Smooth muscle cell (in vitro differentiated cells): ENCODE data around the gene CHRM4. TPM values are rescaled to one million over a fixed set of nuclear protein-coding genes. Genes with fewer than 3 reads are reported as not detected.

ENCODE experiments used
- DNase-seq: peaks from one replicate; lab custom pipeline; 2025; ENCODE audit not compliant: unreplicated experiment; lab: John Stamatoyannopoulos, UW
- H2AFZ ChIP-seq: fragments of 200-600 bp; sonication (generic); 2 replicates; pipeline ENCODE4 v1.6.0; 2016; ENCODE audit warnings: antibody characterized with exemption, low read depth, mild to moderate bottlenecking
- H3F3A ChIP-seq: fragments of 200-600 bp; sonication (generic); 2 replicates; pipeline ENCODE4 v1.6.0; 2017; ENCODE audit warnings: antibody characterized with exemption, low read depth
- H3K27ac ChIP-seq: fragments of 200-600 bp; sonication (generic); 2 replicates; pipeline ENCODE4 v1.5.1; 2016; ENCODE audit warnings: low read depth, mild to moderate bottlenecking
- H3K27me3 ChIP-seq: fragments of 200-600 bp; sonication (generic); 2 replicates; pipeline ENCODE4 v1.6.1; 2016; ENCODE audit warnings: low read depth, mild to moderate bottlenecking
- H3K36me3 ChIP-seq: fragments of 200-600 bp; sonication (generic); 2 replicates; pipeline ENCODE4 v1.5.1; 2016; ENCODE audit warnings: low read depth
- H3K4me1 ChIP-seq: fragments of 200-600 bp; sonication (generic); 2 replicates; pipeline ENCODE4 v1.5.1; 2016; ENCODE audit warnings: low read depth
- H3K4me2 ChIP-seq: fragments of 200-600 bp; sonication (generic); 2 replicates; pipeline ENCODE4 v1.6.0; 2016; ENCODE audit warnings: mild to moderate bottlenecking
- H3K4me3 ChIP-seq: fragments of 200-600 bp; sonication (generic); 2 replicates; pipeline ENCODE4 v1.5.1; 2016; ENCODE audit warnings: mild to moderate bottlenecking
- H3K79me2 ChIP-seq: fragments of 200-600 bp; sonication (generic); 2 replicates; pipeline ENCODE4 v1.6.0; 2016; ENCODE audit warnings: low read depth, mild to moderate bottlenecking
- H3K9ac ChIP-seq: fragments of 200-600 bp; sonication (generic); 2 replicates; pipeline ENCODE4 v1.6.0; 2016; ENCODE audit warnings: low read depth
- H3K9me3 ChIP-seq: fragments of 200-600 bp; sonication (generic); replicated peaks from 2 replicates; pipeline ENCODE4 v1.5.1; 2016; ENCODE audit warnings: low read depth
- H4K20me1 ChIP-seq: fragments of 200-600 bp; sonication (generic); 2 replicates; pipeline ENCODE4 v1.6.0; 2016; ENCODE audit warnings: low read depth
- WGBS: methylation state at CpG from one replicate; pipeline ENCODE4 v1.1.7; 2016; ENCODE audit warnings: low lambda C conversion rate; 5-methylcytosine and 5-hydroxymethylcytosine counted together
- polyA plus RNA-seq: library from polyadenylated mRNA; unstranded; fragments of >200 nt; fragmentation: Nextera tagmentation; extraction: Ambion mirVana; gene quantifications from 2 replicates; pipeline ENCODE4 v1.2.1, GENCODE V29; 2016
- total RNA-seq: library from RNA; depleted of rRNA; stranded (reverse); fragments of >200 nt; gene quantifications from 2 replicates; pipeline ENCODE4 v1.2.3, GENCODE V29; 2014
- TF ChIP-seq, protein P1 (sequence below): fragments of 200-600 bp; sonication (generic); IDR thresholded peaks from 2 replicates; pipeline ENCODE4 v1.5.1; 2017; ENCODE audit warnings: borderline replicate concordance, mild to moderate bottlenecking, antibody characterized with exemption; ENCODE audit not compliant: insufficient read depth, poor library complexity, severe bottlenecking

CHRM4 gene
- total and polyA plus RNA-seq, 2 experiments from 2014 or later: 4.7 to 20.0 TPM

DNA sequence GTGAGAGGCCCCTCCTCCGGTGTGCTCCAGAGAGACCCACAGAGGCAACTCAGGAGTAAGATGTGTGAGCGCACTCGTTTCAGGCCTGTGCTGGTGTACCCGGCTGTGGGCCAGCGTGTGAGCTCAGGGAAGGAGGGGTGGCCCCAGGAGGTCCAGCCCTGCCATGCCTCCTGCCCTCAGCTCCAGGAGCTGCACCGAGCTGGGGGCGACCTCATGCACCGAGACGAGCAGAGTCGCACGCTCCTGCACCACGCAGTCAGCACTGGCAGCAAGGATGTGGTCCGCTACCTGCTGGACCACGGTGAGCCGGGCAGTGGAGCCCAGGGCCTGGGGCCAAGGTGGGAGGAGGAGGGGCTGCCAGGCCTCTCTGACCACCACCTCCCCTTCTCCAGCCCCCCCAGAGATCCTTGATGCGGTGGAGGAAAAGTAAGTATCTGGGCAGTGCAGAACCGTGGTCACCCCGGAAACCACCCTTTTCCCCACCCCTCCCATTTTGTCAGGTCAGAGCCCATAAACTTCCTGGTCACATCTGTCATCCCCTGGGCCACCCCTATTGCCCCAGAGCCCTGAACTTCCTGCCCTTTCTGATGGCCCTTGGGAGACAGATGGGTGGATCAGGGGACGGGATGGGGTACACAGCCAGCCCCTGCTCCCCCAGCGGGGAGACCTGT lies 12.6 kb downstream of the CHRM4 start:
- Histone ChIP-seq H3K79me2 (no peaks in the 10 kb centered on the region), H3K36me3 (no peaks in the 10 kb centered on the region), H4K20me1 (peaks cover 11% of the 10 kb centered on the region), H3F3A (peaks cover 3% of the 10 kb centered on the region), H3K27me3 (no peaks in the 10 kb centered on the region), H3K4me2 (no peak overlapping the region), H3K27ac (peak overlapping the region; percentile 76), H3K9ac (no peak overlapping the region), H3K9me3 (no peaks in the 10 kb centered on the region), H3K4me3 (no peak overlapping the region), H3K4me1 (peaks cover 8% of the 10 kb centered on the region), H2AFZ (no peak overlapping the region)
- TF ChIP-seq, protein P1, sequence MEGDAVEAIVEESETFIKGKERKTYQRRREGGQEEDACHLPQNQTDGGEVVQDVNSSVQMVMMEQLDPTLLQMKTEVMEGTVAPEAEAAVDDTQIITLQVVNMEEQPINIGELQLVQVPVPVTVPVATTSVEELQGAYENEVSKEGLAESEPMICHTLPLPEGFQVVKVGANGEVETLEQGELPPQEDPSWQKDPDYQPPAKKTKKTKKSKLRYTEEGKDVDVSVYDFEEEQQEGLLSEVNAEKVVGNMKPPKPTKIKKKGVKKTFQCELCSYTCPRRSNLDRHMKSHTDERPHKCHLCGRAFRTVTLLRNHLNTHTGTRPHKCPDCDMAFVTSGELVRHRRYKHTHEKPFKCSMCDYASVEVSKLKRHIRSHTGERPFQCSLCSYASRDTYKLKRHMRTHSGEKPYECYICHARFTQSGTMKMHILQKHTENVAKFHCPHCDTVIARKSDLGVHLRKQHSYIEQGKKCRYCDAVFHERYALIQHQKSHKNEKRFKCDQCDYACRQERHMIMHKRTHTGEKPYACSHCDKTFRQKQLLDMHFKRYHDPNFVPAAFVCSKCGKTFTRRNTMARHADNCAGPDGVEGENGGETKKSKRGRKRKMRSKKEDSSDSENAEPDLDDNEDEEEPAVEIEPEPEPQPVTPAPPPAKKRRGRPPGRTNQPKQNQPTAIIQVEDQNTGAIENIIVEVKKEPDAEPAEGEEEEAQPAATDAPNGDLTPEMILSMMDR: no peak
- 86% methylated on average over 18 of the region's 20 CpGs for WGBS
- no peak for DNase-seq

GRCh38 chr11:46378296-46378695 lies 13.3 kb downstream of the CHRM4 start:
- Histone ChIP-seq H3K27ac (no peak overlapping the region), H2AFZ (no peak overlapping the region), H3K4me3 (no peak overlapping the region), H3K9ac (no peak overlapping the region), H3K4me2 (no peak overlapping the region), H4K20me1 (peaks cover 9% of the 10 kb centered on the region), H3F3A (peaks cover 3% of the 10 kb centered on the region), H3K27me3 (no peaks in the 10 kb centered on the region), H3K4me1 (peaks cover 8% of the 10 kb centered on the region), H3K9me3 (no peaks in the 10 kb centered on the region), H3K79me2 (no peaks in the 10 kb centered on the region), H3K36me3 (no peaks in the 10 kb centered on the region)
- 97% methylated on average over 10 of the region's 10 CpGs for WGBS
- TF ChIP-seq, protein P1: no peak
- DNase-seq: no peak

- Histone ChIP-seq H3K9ac (no peak overlapping the region), H3K36me3 (no peaks in the 10 kb centered on the region), H3K9me3 (no peaks in the 10 kb centered on the region), H3K79me2 (no peaks in the 10 kb centered on the region), H2AFZ (no peak overlapping the region), H3K27ac (no peak overlapping the region), H4K20me1 (peaks cover 5% of the 10 kb centered on the region), H3K4me2 (no peak overlapping the region), H3F3A (peaks cover 3% of the 10 kb centered on the region), H3K4me1 (peaks cover 5% of the 10 kb centered on the region), H3K27me3 (no peaks in the 10 kb centered on the region), H3K4me3 (no peak overlapping the region)
- WGBS: 96% methylated on average over 5 of the region's 5 CpGs
- TF ChIP-seq, protein P1: no peak
- no peak for DNase-seq
Observed at GRCh38 chr11:46377831-46378230, 13.7 kb downstream of the CHRM4 start.

GRCh38 chr11:46377290-46377689 lies 14.3 kb downstream of the CHRM4 start:
- H3F3A ChIP-seq: peaks cover 3% of the 10 kb centered on the region
- no peak overlapping the region for H3K4me2 ChIP-seq
- no peaks in the 10 kb centered on the region for H3K27me3 ChIP-seq
- no peaks in the 10 kb centered on the region for H3K36me3 ChIP-seq
- 96% methylated on average over 11 of the region's 11 CpGs for WGBS
- H3K9ac ChIP-seq: no peak overlapping the region
- H3K4me1 ChIP-seq: no peaks in the 10 kb centered on the region
- no peak for DNase-seq
- no peaks in the 10 kb centered on the region for H3K9me3 ChIP-seq
- TF ChIP-seq, protein P1: no peak
- no peak overlapping the region for H2AFZ ChIP-seq
- no peaks in the 10 kb centered on the region for H3K79me2 ChIP-seq
- H4K20me1 ChIP-seq: no peaks in the 10 kb centered on the region
- H3K27ac ChIP-seq: no peak overlapping the region
- no peak overlapping the region for H3K4me3 ChIP-seq
